8988T (cell line): ENCODE data around the gene KCTD14.
A peak's percentile ranks its signal among the peaks of the same experiment; 100 is the strongest.
"Not testable (repeated sequence)": the region's sequence is repeated elsewhere in the genome, so short reads cannot be mapped to it uniquely, and the experiment has no call there.

Experiments
- DNase-seq: peaks from one replicate; pipeline ENCODE4 v3.0.0; 2011

KCTD14 gene, protein sequence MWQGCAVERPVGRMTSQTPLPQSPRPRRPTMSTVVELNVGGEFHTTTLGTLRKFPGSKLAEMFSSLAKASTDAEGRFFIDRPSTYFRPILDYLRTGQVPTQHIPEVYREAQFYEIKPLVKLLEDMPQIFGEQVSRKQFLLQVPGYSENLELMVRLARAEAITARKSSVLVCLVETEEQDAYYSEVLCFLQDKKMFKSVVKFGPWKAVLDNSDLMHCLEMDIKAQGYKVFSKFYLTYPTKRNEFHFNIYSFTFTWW

GRCh38 chr11:78022397-78023396 lies at the start of gene KCTD14:
KCTD14 (minus strand) TSS chr11:78023276; CDS start chr11:78023249, 27 bp downstream.
- DNase-seq, result peak; percentile 89

DNA sequence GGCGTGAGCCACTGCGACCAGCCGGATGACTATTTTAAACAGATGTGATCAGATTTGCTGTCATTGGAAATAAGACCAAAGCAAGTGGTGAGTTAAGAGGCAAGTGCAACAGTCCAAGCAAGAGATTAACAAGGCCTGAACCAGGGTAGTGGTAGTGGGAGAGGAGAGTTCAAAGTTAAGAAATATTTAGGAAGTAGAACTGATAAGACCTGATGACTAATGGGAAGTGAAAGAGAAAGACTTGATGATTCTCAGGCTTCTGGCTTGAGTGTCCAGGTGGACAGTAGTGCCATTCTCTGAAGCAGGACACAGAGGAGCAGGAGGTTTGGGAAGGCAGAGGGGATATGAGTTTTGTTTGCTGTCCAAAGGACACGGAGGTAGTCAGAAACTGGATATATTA lies 49.4 kb upstream of the KCTD14 start:
- DNase-seq, result no peak

GRCh38 chr11:78071717-78072116 lies 48.6 kb upstream of the KCTD14 start:
- no peak for DNase-seq

DNA sequence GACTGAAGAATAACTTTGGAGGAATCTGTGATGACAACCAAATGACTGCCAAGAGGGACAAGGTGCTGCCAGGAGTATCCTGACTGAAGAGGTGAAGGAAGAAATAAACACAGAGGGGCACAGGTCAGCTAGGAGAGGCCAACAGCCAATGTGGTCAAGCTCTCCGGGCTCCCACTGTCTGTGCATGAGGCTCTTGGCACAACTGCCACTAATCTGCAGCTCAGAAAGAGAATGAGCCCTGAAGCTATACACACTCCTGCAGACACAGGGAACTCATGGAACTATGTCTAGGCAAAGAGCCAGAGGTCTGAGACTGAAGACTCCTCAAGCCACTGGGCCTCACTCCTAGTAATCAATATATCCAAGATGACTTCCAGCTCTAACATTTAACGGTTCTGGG lies 47.5 kb upstream of the KCTD14 start:
- no peak for DNase-seq

- no peak for DNase-seq
Measured at GRCh38 chr11:78069465-78069864, 46.4 kb upstream of the KCTD14 start.

- no peak for DNase-seq
Measured at GRCh38 chr11:78067704-78068103, 44.6 kb upstream of the KCTD14 start.

GRCh38 chr11:78066471-78066870 lies 43.4 kb upstream of the KCTD14 start:
- no peak for DNase-seq

GRCh38 chr11:78065203-78065602 lies 42.1 kb upstream of the KCTD14 start:
- DNase-seq, result no peak

DNA sequence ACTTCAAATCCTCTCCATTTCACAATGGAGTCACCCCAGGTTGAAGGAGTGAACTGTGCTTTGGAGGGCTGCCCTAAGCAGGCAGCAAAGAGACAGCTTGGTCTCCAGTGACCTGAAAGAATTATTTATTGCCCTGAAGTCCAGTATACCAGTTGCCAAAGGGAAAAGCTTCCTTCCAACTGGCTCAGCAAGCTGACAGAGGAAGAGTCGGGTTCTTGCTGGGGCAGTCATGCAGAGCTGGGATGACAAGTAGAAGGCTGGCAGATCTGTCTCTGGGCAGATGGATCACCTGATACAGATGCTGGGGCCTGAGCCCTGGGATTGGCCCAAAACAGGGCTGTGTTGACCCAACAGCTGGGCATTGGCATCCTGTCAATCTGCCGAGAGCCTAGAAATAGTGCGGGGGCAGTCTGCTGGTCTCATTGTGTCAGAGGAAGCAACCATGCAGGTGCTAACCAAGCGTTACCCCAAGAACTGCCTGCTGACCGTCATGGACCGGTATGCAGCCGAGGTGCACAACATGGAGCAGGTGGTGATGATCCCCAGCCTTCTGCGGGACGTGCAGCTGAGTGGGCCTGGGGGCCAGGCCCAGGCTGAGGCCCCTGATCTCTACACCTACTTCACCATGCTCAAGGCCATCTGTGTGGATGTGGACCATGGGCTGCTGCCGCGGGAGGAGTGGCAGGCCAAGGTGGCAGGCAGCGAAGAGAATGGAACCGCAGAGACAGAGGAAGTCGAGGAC lies 40.5 kb upstream of the KCTD14 start, which contains the start of gene THRSP:
THRSP (plus strand) TSS at position 422 of the 742 bp plus-strand sequence; CDS start at position 443, 21 bp downstream.
- DNase-seq, result no peak

DNA sequence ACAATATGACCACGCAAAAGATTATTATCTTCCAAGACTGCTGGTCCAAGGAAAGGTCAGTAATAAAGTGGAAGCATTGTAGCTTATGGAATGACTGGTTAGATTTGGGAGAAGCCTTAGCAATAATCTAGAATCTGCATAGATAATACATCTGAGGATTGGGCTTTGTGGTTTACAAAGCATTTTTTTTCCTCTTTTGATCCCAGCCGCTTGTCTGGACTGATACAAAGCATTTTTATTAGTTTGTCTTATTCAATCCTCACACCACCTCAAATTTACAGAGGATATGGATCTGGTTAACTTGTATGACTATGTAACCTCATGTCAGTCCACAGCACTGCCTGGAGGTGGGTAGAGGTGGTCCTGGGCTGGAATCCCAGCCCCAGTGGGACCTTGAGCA lies 39.6 kb upstream of the KCTD14 start:
- DNase-seq, result no peak

GRCh38 chr11:78061921-78062311 lies 38.8 kb upstream of the KCTD14 start:
- no peak for DNase-seq

GRCh38 chr11:78061088-78061920 lies 38.2 kb upstream of the KCTD14 start:
- DNase-seq, result no peak

GRCh38 chr11:78060533-78060932 lies 37.5 kb upstream of the KCTD14 start:
- DNase-seq, result no peak

DNA sequence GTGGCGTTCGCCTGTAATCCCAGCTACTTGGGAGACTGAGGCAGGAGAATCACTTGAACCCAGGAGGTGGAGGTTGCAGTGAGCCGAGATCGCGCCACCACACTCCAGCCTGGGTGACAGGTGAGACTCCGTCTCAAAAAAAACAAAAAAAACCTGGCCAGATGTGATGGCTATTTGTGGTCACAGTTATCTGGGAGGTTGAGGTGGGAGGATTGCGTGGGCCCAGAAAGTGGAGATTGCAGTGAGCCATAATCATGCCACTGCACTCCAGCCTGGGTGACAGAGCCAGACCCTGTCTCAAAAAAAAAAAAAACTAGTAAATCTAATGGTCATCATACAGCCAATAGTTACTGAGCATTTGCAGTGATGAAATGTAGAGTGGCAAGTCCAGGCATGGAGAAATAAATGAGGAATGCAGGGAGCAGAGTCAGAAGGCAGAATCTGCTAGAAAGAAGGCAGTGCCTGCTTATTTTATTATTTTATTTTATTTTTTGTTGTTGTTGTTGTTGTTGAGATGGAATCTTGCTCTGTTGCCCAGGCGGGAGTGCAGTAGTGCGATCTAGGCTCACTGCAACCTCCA lies 36.8 kb upstream of the KCTD14 start:
- DNase-seq, result not testable (repeated sequence)

GRCh38 chr11:78057462-78058055 lies 34.5 kb upstream of the KCTD14 start:
- no peak for DNase-seq

- no peak for DNase-seq
Measured at GRCh38 chr11:78056093-78056492, 33.0 kb upstream of the KCTD14 start.

DNA sequence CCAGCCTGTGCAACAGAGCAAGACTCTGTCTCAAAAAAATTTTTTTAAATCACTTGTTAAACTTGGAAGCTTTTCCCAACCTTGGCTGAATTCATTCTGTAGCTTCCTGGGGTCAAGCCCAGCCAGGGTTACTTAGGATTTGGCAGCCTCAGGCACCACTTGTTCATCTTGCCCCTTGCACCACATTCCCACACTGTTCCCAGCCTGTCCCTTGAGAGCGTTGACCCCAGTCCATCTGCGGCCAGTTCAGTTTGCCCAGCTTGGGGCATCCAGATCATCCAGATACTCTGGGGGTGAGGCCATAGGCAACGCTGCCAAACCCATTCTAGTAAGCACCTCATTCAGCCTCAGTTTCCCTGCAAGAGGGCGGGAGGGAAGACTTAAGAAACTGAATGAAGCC lies 31.9 kb upstream of the KCTD14 start:
- DNase-seq, result no peak

GRCh38 chr11:78050964-78051831 lies 28.1 kb upstream of the KCTD14 start:
- DNase-seq, result no peak

- no peak for DNase-seq
Measured at GRCh38 chr11:78049348-78049747, 26.3 kb upstream of the KCTD14 start.

GRCh38 chr11:78048561-78048960 lies 25.5 kb upstream of the KCTD14 start:
- DNase-seq, result no peak
